KOPT-K1 (cell line): ENCODE results near the gene NOL6.
"Not testable (repeated sequence)": the region's sequence is repeated elsewhere in the genome, so short reads cannot be mapped to it uniquely, and the experiment has no call there.

Experiments
- H3K27ac ChIP-seq: fragments of 200-600 bp; sonication (generic); 2 replicates; pipeline ENCODE4 v1.5.1; 2016; ENCODE audit warnings: antibody characterized with exemption, mild to moderate bottlenecking, low read depth, low read length; ENCODE audit not compliant: poor library complexity, severe bottlenecking
- H3K36me3 ChIP-seq: fragments of 200-600 bp; sonication (generic); 2 replicates; pipeline ENCODE4 v1.5.1; 2017; ENCODE audit warnings: antibody characterized with exemption, mild to moderate bottlenecking, low read length, moderate library complexity; ENCODE audit not compliant: insufficient read depth
- H3K9me3 ChIP-seq: fragments of 200-600 bp; sonication (generic); 2 replicates; pipeline ENCODE4 v1.5.1; 2017; ENCODE audit warnings: antibody characterized with exemption, low read length, mild to moderate bottlenecking; ENCODE audit not compliant: insufficient read depth, poor library complexity, severe bottlenecking

The NOL6 gene

DNA sequence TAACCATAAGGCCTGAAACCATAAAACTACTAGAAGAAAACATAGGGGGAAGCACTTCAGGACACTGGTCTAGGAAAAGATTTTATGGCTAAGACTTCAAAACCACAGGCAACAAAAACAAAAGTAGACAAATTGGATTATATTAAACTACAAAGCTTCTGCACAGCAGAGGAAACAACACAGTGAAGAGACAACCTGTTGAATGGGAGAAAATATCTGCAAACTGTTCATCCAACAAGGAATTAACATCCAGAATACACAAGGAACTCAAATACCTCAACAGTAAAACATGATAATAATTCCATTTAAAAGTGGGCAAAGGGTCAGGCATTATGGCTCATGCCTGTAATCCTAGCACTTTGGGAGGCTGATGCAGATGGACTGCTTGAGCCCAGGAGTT, 11.6 kb upstream of the NOL6 start:
- not testable (repeated sequence) for H3K36me3 ChIP-seq, H3K27ac ChIP-seq, H3K9me3 ChIP-seq

GRCh38 chr9:33480976-33481375, 7.3 kb upstream of the NOL6 start:
- no peak overlapping the region for H3K27ac ChIP-seq
- no peaks in the 10 kb centered on the region for H3K9me3 ChIP-seq
- no peaks in the 10 kb centered on the region for H3K36me3 ChIP-seq

DNA sequence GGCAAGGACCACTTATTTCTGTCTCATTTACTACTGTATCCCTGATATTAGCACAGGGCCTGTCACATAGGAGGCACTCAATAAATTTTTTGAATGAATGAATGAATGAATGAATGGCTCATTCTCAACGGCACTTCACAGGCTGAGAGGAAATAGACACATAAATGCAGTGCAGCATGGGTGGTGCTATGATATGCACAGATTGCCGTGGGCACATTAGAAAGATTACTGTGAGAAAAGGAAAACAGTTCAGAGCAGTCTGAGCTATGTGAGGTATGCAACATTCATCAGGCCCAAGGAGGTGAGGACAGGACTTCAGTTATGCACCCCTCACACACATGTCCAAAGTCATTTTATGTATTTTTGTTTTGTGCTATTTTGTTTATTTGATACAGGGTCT, 6.4 kb upstream of the NOL6 start:
- H3K36me3 ChIP-seq: no peaks in the 10 kb centered on the region
- H3K9me3 ChIP-seq: no peaks in the 10 kb centered on the region
- no peak overlapping the region for H3K27ac ChIP-seq

GRCh38 chr9:33476503-33476902, 2.8 kb upstream of the NOL6 start:
- peaks cover 11% of the 10 kb centered on the region for H3K36me3 ChIP-seq
- no peaks in the 10 kb centered on the region for H3K9me3 ChIP-seq
- H3K27ac ChIP-seq: no peak overlapping the region

- no peaks in the 10 kb centered on the region for H3K9me3 ChIP-seq
- no peak overlapping the region for H3K27ac ChIP-seq
- H3K36me3 ChIP-seq: peaks cover 21% of the 10 kb centered on the region
Measured at GRCh38 chr9:33475357-33475756, 1.6 kb upstream of the NOL6 start.

DNA sequence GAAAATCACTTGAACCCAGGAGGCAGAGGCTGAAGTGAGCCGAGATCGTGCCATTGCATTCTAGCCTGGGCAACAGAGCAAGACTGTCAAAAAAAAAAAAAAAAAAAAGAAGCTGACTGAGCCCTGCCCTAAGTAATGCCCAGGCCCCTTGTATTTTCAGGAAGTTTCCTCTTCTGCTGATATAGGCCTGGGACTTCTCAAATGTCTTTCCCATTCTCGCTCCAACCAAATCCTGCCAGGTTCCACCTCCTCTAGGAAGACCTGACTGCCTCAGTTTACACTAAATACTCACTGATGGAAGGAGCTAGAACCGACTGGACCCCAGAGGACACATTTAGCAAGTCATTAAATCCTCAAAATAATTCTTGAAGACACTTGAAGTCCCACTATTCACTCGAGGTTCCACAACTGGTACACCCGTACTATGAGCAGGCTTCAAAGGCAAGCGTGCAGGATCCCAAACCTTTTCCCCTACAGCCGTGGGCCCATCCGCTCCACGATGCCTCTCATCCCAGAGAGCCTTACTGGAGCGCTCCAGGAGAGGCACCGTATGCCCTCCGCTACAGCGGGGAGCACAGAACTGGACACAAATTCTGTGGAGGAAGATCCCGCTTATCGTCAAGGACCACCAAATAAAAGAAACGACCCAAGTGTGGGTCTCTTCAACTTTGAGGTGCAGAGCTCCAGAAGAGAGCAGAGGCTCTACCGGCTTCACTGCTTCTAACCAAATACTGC, 676 bp downstream of the NOL6 start:
- Histone ChIP-seq H3K36me3 (peaks cover 44% of the 10 kb centered on the region), H3K27ac (peak overlapping the region; percentile 66), H3K9me3 (no peaks in the 10 kb centered on the region)

DNA sequence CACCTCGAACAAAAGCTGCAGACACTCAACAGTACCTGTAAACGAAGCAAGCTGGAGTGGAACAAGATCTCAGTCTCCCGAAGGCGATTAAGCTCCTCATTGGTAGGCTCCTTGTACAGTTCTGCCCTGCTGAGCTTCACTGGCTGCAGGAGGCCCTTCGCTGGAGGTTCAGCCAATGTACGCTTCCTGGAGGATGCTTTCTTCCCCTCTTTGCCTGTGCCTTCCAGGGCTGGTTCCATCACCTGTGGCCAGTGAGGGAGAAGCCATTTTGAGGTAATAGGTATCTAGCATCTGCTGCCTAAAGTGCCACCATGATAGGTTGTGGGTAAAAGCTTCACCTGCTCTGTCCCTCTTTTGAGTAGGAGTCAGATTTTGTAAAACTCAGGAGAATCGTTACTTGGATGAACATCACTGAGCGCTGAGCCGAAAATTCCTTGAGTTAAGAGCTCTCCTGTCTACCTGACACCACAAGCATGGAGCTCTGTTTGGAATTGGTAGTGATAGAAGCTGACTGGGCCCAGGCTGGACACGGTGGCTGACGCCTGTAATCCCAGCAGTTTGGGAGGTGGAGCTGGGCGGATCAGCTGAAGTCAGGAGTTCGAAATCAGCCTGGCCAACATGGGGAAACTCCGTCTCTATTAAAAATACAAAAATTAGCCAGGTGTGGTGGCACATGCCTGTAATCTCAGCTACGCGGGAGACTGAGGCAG, 1.4 kb downstream of the NOL6 start:
- H3K9me3 ChIP-seq: no peaks in the 10 kb centered on the region
- peaks cover 51% of the 10 kb centered on the region for H3K36me3 ChIP-seq

GRCh38 chr9:33471361-33471760, 2.4 kb downstream of the NOL6 start:
- Histone ChIP-seq H3K27ac (no peak overlapping the region), H3K36me3 (peaks cover 61% of the 10 kb centered on the region), H3K9me3 (no peaks in the 10 kb centered on the region)

More for the DNA sequence above, 1.4 kb downstream of the NOL6 start:
- no peak overlapping the region for H3K27ac ChIP-seq

- H3K36me3 ChIP-seq: peaks cover 75% of the 10 kb centered on the region
- no peak overlapping the region for H3K27ac ChIP-seq
- no peaks in the 10 kb centered on the region for H3K9me3 ChIP-seq
Measured at GRCh38 chr9:33469891-33470290, 3.8 kb downstream of the NOL6 start.

- Histone ChIP-seq H3K9me3 (no peaks in the 10 kb centered on the region), H3K36me3 (peaks cover 84% of the 10 kb centered on the region), H3K27ac (no peak overlapping the region)
Measured at GRCh38 chr9:33468797-33469621, 4.7 kb downstream of the NOL6 start.

- Histone ChIP-seq H3K36me3 (peaks cover 91% of the 10 kb centered on the region), H3K9me3 (no peaks in the 10 kb centered on the region), H3K27ac (no peak overlapping the region)
Measured at GRCh38 chr9:33468215-33468730, 5.5 kb downstream of the NOL6 start.

DNA sequence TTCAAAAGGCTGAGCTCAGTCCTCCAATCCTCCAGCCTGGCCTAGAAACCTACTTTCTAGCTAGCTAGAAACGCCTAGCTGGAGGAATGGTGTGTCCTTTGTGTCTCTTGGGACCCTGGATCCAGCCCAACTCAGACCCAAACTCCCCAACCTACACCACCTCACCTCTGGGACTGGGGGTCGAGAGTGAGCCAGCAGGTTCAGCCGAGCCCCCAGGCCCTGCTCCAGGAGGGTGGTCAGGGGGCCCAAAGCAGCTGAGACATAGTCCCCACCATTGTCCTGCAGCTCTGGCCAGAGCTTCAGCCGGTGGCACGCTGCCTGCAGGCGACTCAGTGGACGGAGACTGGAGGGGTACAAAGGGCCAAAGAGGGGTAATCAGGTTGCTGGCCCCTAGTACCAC, 6.2 kb downstream of the NOL6 start:
- Histone ChIP-seq H3K36me3 (peaks cover 99% of the 10 kb centered on the region), H3K27ac (no peak overlapping the region), H3K9me3 (no peaks in the 10 kb centered on the region)

GRCh38 chr9:33466565-33467495, 6.9 kb downstream of the NOL6 start:
- H3K9me3 ChIP-seq: no peaks in the 10 kb centered on the region
- peaks cover 99% of the 10 kb centered on the region for H3K36me3 ChIP-seq
- no peak overlapping the region for H3K27ac ChIP-seq
